Measurements from ENCODE around the gene ENOPH1.
A peak's percentile ranks its signal among the peaks of the same experiment; 100 is the strongest.

ENOPH1 gene

DNA sequence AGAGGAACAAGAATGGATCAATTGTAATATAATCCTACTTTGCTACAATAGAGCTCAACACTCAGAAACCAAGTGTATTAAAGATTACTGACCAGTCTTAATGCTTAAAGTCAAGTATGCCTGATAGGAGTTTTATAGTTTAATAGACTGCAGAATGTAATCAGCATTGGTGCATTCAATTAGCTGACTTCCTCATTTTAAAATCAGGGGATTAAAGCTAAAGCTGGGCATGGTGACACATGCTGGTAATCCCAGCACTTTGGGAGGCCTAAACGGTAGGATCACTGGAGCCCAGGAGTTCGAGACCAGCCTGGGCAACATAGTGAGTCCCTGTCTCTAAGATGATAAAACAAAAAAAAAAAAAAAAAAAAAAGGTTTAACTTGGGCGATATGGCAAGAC is 10.9 kb upstream of the ENOPH1 start:
- no peak overlapping the region for H3K4me3 ChIP-seq (ENCODE audit: low read depth, low read length)
- TF ChIP-seq, protein P1, sequence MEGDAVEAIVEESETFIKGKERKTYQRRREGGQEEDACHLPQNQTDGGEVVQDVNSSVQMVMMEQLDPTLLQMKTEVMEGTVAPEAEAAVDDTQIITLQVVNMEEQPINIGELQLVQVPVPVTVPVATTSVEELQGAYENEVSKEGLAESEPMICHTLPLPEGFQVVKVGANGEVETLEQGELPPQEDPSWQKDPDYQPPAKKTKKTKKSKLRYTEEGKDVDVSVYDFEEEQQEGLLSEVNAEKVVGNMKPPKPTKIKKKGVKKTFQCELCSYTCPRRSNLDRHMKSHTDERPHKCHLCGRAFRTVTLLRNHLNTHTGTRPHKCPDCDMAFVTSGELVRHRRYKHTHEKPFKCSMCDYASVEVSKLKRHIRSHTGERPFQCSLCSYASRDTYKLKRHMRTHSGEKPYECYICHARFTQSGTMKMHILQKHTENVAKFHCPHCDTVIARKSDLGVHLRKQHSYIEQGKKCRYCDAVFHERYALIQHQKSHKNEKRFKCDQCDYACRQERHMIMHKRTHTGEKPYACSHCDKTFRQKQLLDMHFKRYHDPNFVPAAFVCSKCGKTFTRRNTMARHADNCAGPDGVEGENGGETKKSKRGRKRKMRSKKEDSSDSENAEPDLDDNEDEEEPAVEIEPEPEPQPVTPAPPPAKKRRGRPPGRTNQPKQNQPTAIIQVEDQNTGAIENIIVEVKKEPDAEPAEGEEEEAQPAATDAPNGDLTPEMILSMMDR (IDR thresholded peaks at IDR 0.05; ENCODE audit: borderline replicate concordance, insufficient read depth, low read depth, low read length): no peak

DNA sequence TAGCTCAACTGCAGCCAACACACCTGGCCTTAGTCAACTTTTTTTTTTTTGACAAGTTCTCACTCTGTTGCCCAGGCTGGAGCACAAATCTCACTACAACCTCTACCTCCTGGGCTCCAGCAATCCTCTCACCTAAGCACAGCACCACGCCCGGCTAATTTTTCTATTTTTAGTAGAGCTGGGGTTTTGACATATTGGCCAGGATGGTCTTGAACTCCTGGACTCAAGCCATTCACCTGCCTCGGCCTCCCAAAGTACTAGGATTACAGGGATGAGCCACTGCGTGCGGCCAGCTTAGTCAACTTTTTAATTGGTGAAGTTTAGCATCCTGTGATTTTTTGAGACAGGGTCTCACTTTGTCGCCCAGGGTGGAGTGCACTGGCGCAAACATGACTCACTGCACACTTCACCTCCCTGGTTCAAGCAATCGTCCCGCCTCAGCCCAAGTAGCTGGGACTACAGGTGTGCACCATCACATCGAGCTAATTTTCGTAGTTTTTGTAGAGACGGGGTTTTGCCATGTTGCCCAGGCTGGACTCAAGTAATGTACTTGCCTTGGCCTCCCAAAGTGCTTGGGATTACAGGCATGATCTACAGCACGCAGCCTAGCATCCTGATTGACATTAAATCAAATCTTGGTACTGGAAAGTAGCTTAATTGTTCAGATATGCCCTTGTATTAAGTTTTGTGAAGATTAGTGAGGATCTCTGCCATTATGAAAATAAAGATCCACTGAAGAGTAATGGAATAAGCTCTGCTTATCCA is 8.4 kb upstream of the ENOPH1 start:
- no peak overlapping the region for H3K4me3 ChIP-seq (ENCODE audit: low read depth, low read length)
- TF ChIP-seq, protein P1 (IDR thresholded peaks at IDR 0.05; ENCODE audit: borderline replicate concordance, insufficient read depth, low read depth, low read length): no peak

DNA sequence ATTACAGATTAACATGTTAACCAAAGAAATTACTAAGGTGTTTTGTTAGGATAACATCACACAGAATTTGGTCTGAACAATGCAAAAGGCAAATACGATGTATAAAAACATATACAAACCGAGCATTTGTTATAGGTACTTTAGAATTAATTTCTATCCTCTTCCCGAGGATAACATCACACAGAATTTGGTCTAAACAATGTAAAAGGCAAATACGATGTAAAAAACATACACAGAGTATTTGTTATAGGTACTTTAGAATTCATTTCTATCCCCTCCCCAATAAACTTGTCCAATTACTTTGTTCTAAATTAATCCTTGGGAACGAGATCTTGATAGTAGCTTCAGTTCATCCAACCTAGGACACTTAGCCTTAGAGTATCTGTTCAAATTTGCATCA is 7.8 kb upstream of the ENOPH1 start:
- TF ChIP-seq, protein P1 (IDR thresholded peaks at IDR 0.05; ENCODE audit: borderline replicate concordance, insufficient read depth, low read depth, low read length): no peak
- H3K4me3 ChIP-seq (ENCODE audit: low read depth, low read length): no peak overlapping the region

DNA sequence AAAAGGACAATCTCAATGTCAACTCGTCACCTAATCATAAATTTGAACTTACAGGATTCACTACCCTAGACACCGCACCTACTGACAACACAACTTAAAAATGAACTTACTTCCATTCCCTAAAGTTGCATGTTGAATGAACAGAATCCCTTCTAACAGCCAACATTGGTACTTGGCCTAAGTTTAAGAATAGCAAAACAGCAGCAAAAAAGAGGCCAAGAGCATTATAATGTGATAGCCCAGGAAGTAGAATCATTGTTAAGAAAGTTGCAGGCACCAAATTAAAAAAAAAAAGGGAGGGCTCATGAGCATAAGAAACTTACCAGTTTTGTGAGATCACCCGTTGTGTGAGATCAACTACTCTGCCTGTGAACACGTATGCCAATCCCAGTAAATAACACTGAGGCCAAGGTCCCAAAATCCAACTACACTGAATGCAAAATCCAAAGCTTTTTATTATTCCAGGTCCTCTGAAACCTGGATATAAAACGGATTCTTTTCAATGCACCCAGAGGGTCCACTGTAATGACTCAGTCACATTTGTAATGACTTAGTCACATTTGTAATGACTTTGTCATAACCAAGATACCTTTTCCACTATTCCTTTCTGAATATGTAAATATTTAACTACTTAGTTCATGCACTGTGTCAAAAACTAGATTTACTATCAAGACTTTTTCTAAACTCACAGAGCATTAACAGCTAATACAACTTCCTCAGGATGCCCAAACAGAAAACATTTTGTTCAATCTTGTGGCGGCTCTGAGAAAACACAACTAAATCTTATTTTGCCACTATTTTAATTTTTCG is 6.9 kb upstream of the ENOPH1 start:
- H3K4me3 ChIP-seq (ENCODE audit: low read depth, low read length): no peak overlapping the region
- TF ChIP-seq, protein P1 (IDR thresholded peaks at IDR 0.05; ENCODE audit: borderline replicate concordance, insufficient read depth, low read depth, low read length): no peak

DNA sequence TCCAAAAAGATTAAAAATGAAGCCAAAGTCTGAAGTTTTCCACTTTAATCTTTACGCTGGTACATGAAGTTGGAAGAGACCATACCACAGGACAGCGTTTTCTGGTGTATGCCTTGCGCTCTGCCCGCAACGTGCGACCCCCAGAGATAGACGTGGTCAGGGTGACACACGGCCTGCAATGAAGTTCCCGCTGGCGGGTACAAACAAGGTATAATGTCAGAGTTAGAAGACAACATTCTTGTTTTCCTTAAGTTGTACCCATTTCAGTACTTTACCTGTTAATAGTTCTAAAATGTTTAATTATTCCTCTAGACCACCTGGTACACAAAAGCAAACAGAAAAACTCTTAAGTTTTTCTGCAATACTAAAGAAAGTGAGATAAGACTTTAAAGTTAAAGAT is 4.9 kb upstream of the ENOPH1 start:
- no peak overlapping the region for H3K4me3 ChIP-seq (ENCODE audit: low read depth, low read length)
- TF ChIP-seq, protein P1 (IDR thresholded peaks at IDR 0.05; ENCODE audit: borderline replicate concordance, insufficient read depth, low read depth, low read length): no peak

DNA sequence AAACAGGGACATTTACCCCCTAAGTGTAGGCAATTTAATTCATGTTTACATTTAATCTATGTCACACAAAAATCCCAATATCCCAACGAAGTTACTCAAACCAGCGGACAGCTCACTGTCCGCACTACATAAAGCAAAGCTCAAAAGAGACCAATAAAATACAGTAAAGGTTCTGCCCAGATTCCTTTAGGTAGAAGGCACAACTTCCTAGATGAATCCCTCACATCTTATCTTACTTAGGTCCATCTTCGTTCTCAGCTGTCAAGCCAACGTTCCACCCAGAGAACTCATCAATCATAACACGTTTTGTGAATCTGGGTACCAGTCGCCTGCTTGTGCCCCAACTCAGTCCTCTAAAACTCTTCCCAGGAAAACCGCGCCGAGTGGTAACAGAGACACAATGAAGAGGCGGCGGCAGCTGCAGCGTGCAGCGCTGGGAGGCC is 1.8 kb upstream of the ENOPH1 start:
- peak overlapping the region; percentile 99 for H3K4me3 ChIP-seq (ENCODE audit: low read depth, low read length)
- TF ChIP-seq, protein P1 (IDR thresholded peaks at IDR 0.05; ENCODE audit: borderline replicate concordance, insufficient read depth, low read depth, low read length): no peak
